PC-3 (cell line): ENCODE data around the gene UNC13C.

Experiments used
- CTCF ChIP-seq: fragments of 300-600 bp; sonication (generic); conservative IDR thresholded peaks from 2 replicates; pipeline ENCODE4 v1.5.1; 2017; ENCODE audit warnings: antibody characterized with exemption, low read depth, mild to moderate bottlenecking, low read length
- EZH2 ChIP-seq: fragments of 300-600 bp; sonication (generic); IDR thresholded peaks from one replicate; pipeline ENCODE4 v1.6.1; 2017; ENCODE audit warnings: antibody characterized with exemption, mild to moderate bottlenecking, low read length; ENCODE audit not compliant: unreplicated experiment

GRCh38 chr15:54579855-54580254 lies 601.6 kb downstream of the UNC13C start:
- TF ChIP-seq EZH2: no peak
- TF ChIP-seq CTCF: no peak
